Stimulated activated CD8-positive, alpha-beta memory T cell treated with anti-CD3 and anti-CD28 coated beads, Interleukin-12 subunit alpha, Interleukin-12 subunit beta, amount 100 ng/mL, for 4 hours (primary cell): ENCODE measurements around the gene FRMD8.

Experiments
- DNase-seq: peaks from one replicate; pipeline ENCODE4 v3.0.0-alpha.2; 2020; ENCODE audit warnings: low read depth

Gene FRMD8

GRCh38 chr11:65386307-65387140 is at the start of gene FRMD8:
FRMD8 (plus strand) TSS chr11:65386637; CDS start chr11:65387037, 400 bp downstream.
- peak; percentile 85 for DNase-seq

GRCh38 chr11:65338676-65339075 is 47.8 kb upstream of the FRMD8 start:
- DNase-seq, result no peak

- DNase-seq, result no peak
Measured at GRCh38 chr11:65340226-65340625, 46.2 kb upstream of the FRMD8 start.

- DNase-seq, result no peak
Measured at GRCh38 chr11:65341856-65342255, 44.6 kb upstream of the FRMD8 start.

- DNase-seq, result no peak
Measured at GRCh38 chr11:65351511-65351910, 34.9 kb upstream of the FRMD8 start.

GRCh38 chr11:65352783-65353182 is 33.7 kb upstream of the FRMD8 start:
- DNase-seq, result no peak

- no peak for DNase-seq
Measured at GRCh38 chr11:65353376-65353775, 33.1 kb upstream of the FRMD8 start.

- no peak for DNase-seq
Measured at GRCh38 chr11:65353900-65354264, 32.6 kb upstream of the FRMD8 start.

GRCh38 chr11:65354265-65355012 is 32.0 kb upstream of the FRMD8 start, which contains the start of gene TIGD3:
TIGD3 (plus strand) TSS chr11:65354751; CDS start chr11:65355809, 1,058 bp downstream.
- peak; percentile 96 for DNase-seq

- DNase-seq, result peak; percentile 52
Measured at GRCh38 chr11:65355013-65355775, 31.2 kb upstream of the FRMD8 start.

GRCh38 chr11:65355776-65356393 is 30.6 kb upstream of the FRMD8 start:
- DNase-seq, result no peak

- DNase-seq, result no peak
Measured at GRCh38 chr11:65356394-65356972, 30.0 kb upstream of the FRMD8 start.

- DNase-seq, result no peak
Measured at GRCh38 chr11:65357856-65358356, 28.5 kb upstream of the FRMD8 start.

GRCh38 chr11:65362320-65362931 is 24.0 kb upstream of the FRMD8 start:
- DNase-seq, result no peak

- DNase-seq, result no peak
Measured at GRCh38 chr11:65362966-65363365, 23.5 kb upstream of the FRMD8 start.

GRCh38 chr11:65363770-65364169 is 22.7 kb upstream of the FRMD8 start:
- DNase-seq, result no peak

- no peak for DNase-seq
Measured at GRCh38 chr11:65366340-65366773, 20.1 kb upstream of the FRMD8 start.

GRCh38 chr11:65370659-65371049 is 15.8 kb upstream of the FRMD8 start:
- DNase-seq, result no peak

- DNase-seq, result no peak
Measured at GRCh38 chr11:65373839-65374580, 12.4 kb upstream of the FRMD8 start.

GRCh38 chr11:65375012-65375411 is 11.4 kb upstream of the FRMD8 start:
- no peak for DNase-seq
